Measurements from ENCODE around the gene IL1RL2.
A peak's percentile ranks its signal among the peaks of the same experiment; 100 is the strongest.

The IL1RL2 gene

DNA sequence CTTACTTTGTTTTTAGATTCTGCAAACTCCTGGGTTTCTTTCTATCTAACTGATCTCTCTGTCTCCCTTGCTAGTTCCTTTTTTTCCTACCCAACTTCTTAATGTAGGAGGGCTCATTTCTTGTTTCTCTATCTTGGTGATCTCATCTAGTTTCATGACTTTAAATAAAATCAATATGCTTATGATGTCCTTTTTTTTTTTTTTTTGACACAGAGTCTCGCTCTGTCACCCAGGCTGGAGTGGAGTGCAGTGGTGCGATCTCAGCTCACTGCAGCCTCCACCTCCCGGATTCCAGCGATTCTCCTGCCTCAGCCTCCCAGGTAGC, 82.3 kb downstream of the IL1RL2 start:
- DNase-seq: peak; percentile 22

DNA sequence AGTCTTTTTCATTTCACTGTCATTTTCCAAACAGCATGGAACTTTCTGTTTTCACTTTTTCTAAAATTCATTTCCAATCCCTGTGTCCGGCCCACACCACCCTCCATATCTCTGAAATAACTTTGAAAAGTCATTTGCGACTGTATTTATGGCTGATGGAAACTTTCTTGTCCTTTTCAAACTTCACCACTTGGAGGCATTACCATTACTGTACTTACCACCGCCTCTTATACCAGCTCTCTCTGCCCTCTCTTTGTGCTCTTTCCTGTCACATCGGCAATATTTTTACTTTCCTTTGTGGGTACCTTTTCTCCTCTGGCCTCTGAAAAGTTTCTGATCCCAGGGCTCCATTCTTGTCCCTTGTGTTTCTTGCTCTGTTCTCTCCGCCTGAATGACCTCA, 85.0 kb downstream of the IL1RL2 start:
- DNase-seq: peak; percentile 75

DNA sequence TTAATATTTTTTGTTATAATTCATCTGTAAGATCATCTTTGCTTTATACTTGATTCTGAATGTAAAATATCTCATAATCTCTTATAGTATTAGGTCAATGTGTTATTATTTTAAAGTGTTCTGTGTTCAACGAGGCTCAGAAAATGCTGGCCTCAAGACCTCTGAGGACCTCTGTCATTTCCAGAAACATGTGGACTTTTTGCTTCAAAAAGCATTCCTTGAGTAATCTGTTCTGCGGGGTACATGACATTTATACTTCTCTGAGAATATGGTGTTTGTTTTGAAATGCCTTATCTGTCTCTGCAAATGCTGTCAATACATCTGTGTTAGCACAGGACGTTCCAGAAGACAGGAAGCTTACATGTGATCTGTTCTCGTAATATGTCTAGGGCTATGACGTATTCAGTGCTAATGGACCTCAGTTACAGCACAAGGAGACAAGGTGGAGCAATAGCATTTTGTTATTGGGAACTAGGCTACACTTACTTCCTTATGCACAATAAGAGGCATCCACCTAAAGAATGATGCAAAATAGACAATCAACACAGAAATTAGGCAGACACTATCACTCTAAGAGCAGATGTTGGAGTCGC, 86.9 kb downstream of the IL1RL2 start:
- DNase-seq: no peak

DNA sequence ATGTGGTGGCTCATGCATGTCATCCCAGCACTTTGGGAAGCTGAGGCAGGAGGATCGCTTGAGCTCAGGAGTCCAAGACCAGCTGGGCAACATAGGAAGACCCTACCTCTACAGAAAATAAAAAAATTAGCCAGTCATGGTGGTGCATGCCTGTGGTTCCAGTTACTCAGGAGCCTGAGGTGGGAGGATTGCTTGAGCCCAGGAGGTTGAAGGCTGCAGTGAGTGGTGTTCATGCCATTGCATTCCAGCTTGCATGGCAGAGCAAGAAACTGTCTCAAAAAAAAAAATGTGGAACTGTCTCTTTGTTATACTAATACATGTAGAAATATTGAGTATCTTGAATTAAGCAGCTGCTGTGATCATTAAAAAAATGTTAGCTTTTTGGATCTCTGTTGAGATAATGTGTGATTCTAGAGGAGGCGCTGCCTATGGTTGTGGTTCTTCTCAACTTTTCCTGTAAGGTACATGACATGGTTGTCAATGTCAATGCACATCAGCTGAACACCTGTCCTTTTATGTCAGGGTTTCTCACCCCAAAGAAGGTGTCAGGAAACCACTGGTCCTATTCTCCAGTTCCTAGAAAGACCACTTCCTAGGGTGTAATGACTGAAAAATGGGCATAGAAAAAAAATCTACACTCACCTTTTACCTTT, 89.9 kb downstream of the IL1RL2 start:
- no peak for DNase-seq

DNA sequence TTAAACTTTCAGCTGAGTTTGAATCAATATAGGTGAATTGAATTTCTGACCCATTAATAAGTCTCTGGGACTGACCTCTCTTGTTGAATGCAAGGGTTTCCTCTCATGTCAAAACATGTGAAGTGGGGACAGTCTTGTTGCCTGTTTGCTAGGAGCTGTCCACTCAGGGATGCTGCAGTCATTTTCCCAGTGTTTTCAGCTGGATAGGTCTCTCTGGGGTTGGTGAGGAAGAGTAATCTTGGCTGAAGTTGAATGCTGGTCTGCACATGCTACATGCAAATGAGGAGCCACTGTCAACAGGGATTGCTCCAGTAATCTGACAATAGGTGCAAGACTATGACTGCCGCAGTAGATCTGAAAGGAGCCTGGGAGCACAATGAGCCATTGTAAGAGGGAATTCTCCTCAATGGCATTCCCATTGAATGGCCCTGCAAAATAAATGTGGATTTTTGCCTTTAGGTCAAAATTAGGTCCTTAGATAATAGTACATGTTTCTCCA, 90.4 kb downstream of the IL1RL2 start:
- DNase-seq: no peak

DNA sequence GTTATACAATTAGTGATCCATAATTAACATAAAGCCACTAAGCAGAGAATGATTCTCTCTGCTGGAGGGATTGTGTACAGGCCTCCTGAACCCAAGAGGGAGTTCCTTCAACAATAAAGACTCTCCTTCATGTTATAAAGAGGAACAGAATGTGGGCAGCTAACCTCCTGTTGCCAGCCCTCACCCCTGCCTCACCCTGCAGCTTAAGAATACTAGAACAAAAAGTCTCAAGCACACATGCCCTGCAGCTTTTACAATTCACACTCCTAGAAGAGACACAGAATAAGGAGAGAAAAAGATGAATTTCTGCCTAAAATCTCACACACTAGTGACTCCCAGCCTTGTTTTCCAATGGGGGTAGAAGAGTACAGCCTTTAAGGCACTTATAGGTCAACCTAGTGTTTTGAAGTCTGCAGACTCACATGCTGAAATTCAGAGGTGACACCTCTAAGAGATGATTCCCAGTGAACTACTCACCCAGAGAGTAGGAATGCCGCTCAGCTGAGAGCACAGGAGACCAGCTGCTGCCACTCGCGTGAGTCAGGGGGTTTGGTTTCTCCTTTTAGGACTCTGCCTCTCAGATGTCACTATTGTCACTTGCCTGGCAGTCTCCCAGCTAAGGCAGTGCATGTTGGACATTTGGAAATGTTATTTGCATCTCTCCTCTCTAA, 92.0 kb downstream of the IL1RL2 start:
- DNase-seq: peak; percentile 34

DNA sequence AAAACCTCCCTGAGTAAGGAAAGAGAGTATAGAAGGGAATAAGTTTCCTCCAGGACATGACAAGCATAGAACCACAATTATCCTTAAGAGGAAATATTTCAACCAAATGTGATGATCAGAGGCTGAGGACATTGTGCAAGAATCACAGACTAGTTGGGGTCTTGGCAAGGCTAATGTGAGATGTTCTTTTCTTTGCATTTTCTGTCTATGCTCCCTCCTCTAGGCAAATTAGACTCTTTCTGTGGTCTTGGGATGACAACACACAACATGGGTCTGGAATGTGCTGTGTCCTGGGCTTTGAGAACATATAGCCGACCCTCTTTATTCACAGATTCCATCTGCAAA, 92.5 kb downstream of the IL1RL2 start:
- no peak for DNase-seq

DNA sequence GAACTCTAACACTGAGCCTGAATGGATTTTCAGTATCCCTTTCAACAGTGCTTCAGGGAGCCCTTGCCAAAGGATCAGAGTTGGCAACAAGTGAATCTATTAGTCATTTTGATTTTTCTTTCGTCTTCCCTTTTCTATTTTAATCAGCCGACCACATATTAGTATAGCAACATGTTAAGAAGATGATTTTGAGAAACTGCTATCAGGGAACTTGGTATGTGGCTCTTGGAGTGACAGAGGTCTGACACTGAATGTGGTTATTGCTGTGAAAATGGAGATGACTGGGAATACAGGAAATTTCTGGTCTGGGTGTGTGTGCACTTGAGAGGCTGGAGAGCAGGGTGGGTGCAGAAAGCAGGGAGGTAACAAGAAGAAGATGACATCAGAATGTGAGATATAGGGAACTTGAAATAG, 95.9 kb downstream of the IL1RL2 start:
- DNase-seq: peak; percentile 11

DNA sequence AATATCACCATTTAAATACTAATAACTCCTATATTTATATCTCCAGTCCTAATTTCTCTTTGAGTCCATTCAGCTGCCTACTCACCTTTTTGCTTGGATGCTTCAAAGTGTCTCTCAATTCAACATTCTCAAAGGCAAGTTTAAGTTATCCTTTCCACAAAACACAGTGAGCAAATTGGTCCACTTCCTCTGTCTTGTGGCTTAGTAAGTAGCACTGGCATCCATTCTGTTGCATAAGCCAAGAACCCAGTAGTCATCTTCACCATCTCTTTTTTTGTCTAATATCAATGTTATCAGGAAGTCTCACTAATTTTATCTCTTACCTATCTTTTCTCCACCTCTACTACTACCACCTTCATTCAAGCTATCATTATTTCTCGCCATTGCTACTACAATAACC, 97.2 kb downstream of the IL1RL2 start:
- DNase-seq: no peak

DNA sequence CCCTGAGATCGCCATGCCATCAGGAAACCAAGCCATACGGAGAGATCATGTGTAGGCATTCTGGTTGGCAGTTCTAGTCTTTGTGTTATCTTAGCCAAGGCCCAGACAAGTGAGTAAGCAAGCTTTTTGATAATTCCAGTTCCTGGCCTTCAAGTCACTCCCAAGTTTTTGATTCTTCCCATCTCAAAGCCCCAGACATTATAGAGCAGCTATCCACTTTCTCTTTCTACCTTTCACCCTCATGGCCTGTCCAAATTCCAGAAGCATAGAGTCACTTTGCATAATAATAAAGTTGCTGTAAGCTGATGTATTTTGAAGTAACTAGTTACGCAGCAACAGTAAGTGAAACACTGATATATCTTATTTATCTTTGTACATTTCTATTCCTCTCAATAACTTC, 97.8 kb downstream of the IL1RL2 start:
- no peak for DNase-seq

DNA sequence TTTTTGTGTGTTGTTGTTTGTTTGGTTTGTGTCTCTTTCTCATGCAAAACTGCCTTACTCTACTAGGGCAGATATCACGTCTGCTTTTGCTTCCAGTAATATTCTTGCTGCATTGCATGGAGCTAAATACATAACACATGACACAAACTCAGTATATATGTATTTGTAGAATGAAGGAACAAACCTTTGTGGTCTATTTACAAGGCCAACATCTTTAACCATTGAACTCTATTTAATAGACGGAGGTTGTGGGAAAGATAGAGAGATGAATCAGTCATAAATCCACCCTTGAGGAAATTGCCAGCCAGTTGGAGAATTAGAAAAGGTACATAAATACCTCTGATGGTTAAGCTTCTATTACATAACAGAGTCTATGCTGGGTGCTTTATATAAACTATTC, 98.5 kb downstream of the IL1RL2 start:
- no peak for DNase-seq

DNA sequence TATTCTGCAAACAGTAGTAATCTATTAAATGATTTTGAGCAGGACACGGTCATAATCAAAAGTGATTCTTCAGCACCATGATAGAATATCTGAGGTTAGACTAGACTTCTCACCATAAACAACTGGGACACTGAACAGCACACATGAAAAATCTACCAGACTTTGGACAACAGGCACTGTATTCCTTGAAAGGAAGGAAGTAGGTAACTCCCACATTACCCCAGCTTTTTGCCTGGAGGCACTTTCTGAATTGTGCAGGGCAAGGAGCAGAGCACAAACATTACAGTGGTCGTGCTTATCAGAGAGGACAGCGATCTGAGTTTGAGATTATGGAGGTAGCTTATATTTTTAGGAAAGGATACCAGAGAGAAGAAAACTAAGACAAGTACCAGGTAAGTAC, 99.2 kb downstream of the IL1RL2 start:
- peak; percentile 45 for DNase-seq

DNA sequence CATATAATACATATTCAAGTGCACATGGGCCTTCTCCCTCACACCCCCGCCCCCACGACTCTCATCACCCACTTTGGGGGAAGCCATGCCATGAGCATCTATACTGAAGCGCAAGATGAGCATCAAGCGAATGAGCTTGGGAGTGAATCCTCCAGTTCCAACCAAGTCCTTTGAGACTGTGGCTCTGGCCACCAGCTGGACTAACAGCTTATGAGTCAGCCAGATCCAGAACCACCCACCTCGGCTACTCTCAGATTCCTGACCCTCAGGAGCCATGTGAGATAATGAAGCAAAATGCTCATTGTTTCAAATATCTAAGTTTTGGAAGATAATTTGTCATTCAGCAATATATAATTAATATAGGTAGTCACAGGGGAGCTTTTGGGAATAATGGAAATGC, 102.3 kb downstream of the IL1RL2 start:
- DNase-seq: no peak
